ENCODE data around the gene SGMS2. TPM values are rescaled to one million over a fixed set of nuclear protein-coding genes. Genes with fewer than 3 reads are reported as not detected.

The SGMS2 gene
- total RNA-seq, 1 donor from 2014 or later: 45.4 TPM

GRCh38 chr4:107828315-107829090 lies 3.8 kb downstream of the SGMS2 start:
- DNase-seq (ENCODE audit: extremely low read depth, low read depth, low spot score): no peak

- no peak for DNase-seq (ENCODE audit: extremely low read depth, low read depth, low spot score)
Measured at GRCh38 chr4:107831140-107831539, 6.4 kb downstream of the SGMS2 start.

GRCh38 chr4:107832275-107832807 lies 7.6 kb downstream of the SGMS2 start:
- no peak for DNase-seq (ENCODE audit: extremely low read depth, low read depth, low spot score)

- DNase-seq (ENCODE audit: extremely low read depth, low read depth, low spot score): no peak
Measured at GRCh38 chr4:107834241-107834794, 9.6 kb downstream of the SGMS2 start.

DNA sequence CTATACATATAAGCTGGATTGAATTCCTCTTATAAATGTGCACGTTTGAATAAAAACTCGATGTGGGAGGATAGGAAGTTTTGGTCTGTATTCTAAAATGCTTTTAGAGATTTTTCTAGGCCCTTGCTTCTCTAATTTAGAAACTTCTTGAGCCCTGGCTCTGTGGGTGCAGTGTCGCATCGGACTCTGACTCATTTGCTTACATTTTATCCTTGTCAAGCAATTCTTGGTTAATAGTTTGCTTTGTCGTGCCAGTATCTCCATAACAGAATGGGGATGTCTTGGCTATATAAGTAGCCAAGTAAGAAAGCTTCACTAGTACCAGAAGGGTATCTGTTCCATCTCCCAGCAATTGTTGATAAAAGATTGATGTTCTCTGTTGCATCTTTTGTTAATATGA lies 10.7 kb downstream of the SGMS2 start:
- DNase-seq (ENCODE audit: extremely low read depth, low read depth, low spot score): no peak

GRCh38 chr4:107837317-107837716 lies 12.6 kb downstream of the SGMS2 start:
- DNase-seq (ENCODE audit: extremely low read depth, low read depth, low spot score): no peak

DNA sequence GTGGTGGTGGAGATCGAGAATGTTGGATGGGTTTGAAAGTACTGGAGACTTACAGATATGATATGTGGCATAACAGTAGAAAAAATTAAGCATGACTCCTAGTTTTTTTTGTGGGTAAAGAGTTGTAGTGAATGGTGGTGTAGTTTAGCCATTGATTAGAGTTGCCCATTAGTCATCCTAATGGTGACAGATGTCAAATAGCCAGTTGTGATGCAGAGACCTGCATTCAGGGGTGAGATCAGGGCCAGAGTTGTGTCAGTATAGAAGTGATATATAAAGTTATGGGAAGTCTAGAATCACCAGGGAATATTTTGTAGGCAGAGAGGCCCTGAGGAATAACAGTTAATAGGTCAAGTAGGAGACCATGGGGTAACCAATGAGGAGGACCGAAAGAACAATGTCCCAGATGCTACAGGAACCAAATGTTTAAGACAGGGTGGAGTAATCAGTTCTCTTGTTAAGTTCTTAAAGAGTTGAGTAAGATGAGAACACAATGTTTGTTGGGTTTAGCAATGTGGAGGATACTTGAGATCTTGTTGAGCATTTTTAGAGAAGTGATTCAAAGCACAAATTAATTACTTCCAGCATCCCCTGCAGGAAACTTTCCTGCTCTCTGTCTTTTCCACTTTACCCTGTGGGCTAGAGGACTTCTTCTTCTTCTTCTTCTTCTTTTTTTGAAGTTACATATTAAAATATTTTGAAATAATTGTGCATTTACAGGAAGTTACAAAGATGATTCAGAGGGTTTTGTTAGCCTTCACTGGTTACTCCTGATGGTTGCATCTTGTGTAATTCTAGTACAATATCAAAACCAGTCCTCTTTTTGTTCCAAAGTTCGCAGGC lies 13.3 kb downstream of the SGMS2 start:
- DNase-seq (ENCODE audit: extremely low read depth, low read depth, low spot score): no peak

GRCh38 chr4:107838861-107839565 lies 14.3 kb downstream of the SGMS2 start:
- DNase-seq (ENCODE audit: extremely low read depth, low read depth, low spot score): no peak

- DNase-seq (ENCODE audit: extremely low read depth, low read depth, low spot score): no peak
Measured at GRCh38 chr4:107843391-107843790, 18.7 kb downstream of the SGMS2 start.

DNA sequence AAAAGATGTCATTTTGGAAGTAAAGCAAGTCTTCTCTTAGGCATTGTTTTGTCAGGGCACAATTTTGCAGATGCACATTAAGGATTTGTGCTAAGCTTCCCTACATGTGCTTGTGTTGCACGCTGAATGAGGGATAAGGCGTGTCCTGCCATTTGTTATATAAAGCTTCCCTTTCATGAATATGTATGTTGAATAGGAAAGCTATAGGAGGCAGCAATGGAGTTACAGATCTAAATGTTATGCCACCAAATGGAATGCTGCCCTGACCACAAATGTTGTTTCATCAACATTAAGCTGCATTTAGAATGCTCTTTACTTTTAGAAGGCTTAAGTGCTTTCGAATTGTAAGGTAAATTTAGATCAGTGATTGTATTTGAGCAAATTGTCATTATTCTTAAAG lies 20.9 kb downstream of the SGMS2 start:
- no peak for DNase-seq (ENCODE audit: extremely low read depth, low read depth, low spot score)

GRCh38 chr4:107850438-107850837 lies 25.7 kb downstream of the SGMS2 start:
- no peak for DNase-seq (ENCODE audit: extremely low read depth, low read depth, low spot score)

- DNase-seq (ENCODE audit: extremely low read depth, low read depth, low spot score): peak; percentile 47
Measured at GRCh38 chr4:107853444-107854355, 29.0 kb downstream of the SGMS2 start.

GRCh38 chr4:107854356-107855022 lies 29.8 kb downstream of the SGMS2 start:
- no peak for DNase-seq (ENCODE audit: extremely low read depth, low read depth, low spot score)

- DNase-seq (ENCODE audit: extremely low read depth, low read depth, low spot score): no peak
Measured at GRCh38 chr4:107855723-107856122, 31.0 kb downstream of the SGMS2 start.

DNA sequence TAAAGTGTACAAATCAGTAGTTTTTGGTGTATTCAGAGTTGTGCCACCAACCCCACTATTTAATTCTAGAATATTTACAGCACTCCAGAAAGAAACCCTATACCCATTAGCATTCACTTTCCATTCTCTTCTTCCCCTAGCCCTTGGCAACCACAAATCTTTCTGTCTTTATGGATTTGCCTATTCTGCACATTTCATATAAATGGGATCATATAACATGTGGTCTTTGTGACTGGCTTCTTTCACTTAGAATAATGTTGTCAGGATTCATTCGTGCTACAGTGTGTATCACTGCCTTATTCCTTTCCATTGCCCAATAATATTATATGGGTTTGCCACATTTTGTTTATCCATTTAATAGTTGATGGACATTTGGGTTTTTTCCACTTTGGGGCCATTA lies 32.2 kb downstream of the SGMS2 start:
- DNase-seq (ENCODE audit: extremely low read depth, low read depth, low spot score): no peak

DNA sequence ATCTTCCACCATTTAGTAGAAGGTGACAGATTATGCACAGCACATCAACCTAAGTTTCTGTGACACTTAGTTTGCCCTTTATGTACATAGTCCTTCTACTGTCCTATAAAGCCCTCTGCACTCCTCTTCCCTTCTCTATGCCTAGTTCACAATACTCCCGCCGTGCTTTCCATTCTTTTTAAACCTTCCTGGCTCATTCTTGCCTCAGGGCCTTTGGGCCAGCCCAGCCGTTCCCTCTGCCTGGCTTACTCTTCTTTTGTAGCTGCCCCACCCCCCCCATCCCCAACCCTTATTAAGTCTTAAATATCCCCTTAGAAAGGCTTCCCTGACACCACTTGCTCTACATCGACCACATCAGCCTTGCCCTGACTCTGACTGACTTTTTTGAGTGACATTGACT lies 33.0 kb downstream of the SGMS2 start:
- no peak for DNase-seq (ENCODE audit: extremely low read depth, low read depth, low spot score)

- no peak for DNase-seq (ENCODE audit: extremely low read depth, low read depth, low spot score)
Measured at GRCh38 chr4:107858158-107858742, 33.5 kb downstream of the SGMS2 start.

- DNase-seq (ENCODE audit: extremely low read depth, low read depth, low spot score): peak; percentile 91
Measured at GRCh38 chr4:107862658-107863057, 37.9 kb downstream of the SGMS2 start.

DNA sequence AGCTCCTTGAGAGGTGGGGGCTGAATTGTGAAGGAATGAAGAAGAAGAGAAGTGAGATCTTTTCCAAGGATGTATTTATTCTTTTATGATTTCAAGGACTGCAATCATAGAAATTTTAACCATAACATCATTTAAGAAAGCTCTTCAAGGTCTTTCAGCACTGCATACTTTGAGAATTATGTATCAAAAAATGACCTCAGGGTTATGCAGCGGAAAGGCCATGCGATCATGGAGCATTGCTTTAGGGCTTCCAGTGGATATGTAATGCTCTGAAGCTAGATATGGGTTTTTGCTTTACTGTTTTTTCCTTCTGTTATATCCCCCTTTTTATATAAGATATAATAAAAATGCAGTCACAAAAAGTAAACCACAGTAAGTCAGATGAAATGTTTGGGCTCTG lies 38.7 kb downstream of the SGMS2 start:
- DNase-seq (ENCODE audit: extremely low read depth, low read depth, low spot score): no peak
